HL-60 (cell line): ENCODE measurements around the gene SERPINA6.
"Not testable (repeated sequence)": the region's sequence is repeated elsewhere in the genome, so short reads cannot be mapped to it uniquely, and the experiment has no call there.

Source experiments
- DNase-seq, 2 experiments: peaks; one replicate each; pipeline ENCODE4 v3.0.0-alpha.2; 2010 to 2020; ENCODE audit warnings: low read depth in 1 of 2, low spot score in 1 of 2
- H3K27ac ChIP-seq: fragments of 250-450 bp; sonication (Bioruptor Pico); replicated peaks from 2 replicates; pipeline ENCODE4 v1.5.1; 2020; ENCODE audit warnings: mild to moderate bottlenecking, moderate library complexity
- H3K27me3 ChIP-seq: fragments of 250-450 bp; sonication (Bioruptor Pico); 2 replicates; pipeline ENCODE4 v1.5.1; 2021; ENCODE audit warnings: mild to moderate bottlenecking, moderate library complexity; ENCODE audit not compliant: insufficient read depth, poor library complexity, severe bottlenecking
- H3K4me3 ChIP-seq: replicated peaks from 2 replicates; pipeline ENCODE4 v1.5.1; 2011; ENCODE audit warnings: mild to moderate bottlenecking, control low read depth, low read length; ENCODE audit not compliant: insufficient read depth
- GABPA ChIP-seq: IDR thresholded peaks from 2 replicates; pipeline ENCODE4 v1.6.1; 2012; ENCODE audit warnings: low read depth
- POLR2AphosphoS5 ChIP-seq: IDR thresholded peaks from 2 replicates; pipeline ENCODE4 v1.6.1; 2012; ENCODE audit warnings: low read depth
- SPI1 ChIP-seq: IDR thresholded peaks from 2 replicates; pipeline ENCODE4 v1.6.1; 2012; ENCODE audit warnings: low read depth, mild to moderate bottlenecking, borderline replicate concordance
- TF ChIP-seq, protein P1 (sequence below): IDR thresholded peaks from 2 replicates; pipeline ENCODE4 v1.6.1; 2012; ENCODE audit warnings: low read depth; ENCODE audit not compliant: insufficient replicate concordance
- TF ChIP-seq, protein P2 (sequence below): IDR thresholded peaks from one replicate; pipeline ENCODE4 v1.5.1; 2011; ENCODE audit warnings: low read length, control low read depth, inconsistent platforms; ENCODE audit not compliant: insufficient read depth

SERPINA6 gene

DNA sequence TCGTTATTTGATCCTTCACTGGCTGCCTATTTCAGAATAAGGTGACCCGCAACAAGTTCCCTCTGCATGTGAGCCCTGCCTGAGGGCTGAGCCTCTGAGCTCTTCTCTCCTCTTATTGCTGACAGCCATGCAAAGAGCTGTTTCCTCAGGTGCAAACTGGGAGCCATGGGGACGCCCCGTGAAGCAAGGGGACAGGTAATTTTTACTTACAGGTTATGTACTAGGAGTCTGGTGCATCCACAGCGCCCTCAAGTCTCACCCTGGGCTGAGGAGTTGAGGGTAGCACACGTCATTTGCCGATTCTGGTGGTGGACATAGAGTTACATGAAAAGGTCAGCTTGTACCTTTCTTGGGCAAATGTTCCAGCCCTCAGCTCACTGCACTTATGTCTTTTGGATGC is 26.1 kb upstream of the SERPINA6 start:
- TF ChIP-seq, protein P1, sequence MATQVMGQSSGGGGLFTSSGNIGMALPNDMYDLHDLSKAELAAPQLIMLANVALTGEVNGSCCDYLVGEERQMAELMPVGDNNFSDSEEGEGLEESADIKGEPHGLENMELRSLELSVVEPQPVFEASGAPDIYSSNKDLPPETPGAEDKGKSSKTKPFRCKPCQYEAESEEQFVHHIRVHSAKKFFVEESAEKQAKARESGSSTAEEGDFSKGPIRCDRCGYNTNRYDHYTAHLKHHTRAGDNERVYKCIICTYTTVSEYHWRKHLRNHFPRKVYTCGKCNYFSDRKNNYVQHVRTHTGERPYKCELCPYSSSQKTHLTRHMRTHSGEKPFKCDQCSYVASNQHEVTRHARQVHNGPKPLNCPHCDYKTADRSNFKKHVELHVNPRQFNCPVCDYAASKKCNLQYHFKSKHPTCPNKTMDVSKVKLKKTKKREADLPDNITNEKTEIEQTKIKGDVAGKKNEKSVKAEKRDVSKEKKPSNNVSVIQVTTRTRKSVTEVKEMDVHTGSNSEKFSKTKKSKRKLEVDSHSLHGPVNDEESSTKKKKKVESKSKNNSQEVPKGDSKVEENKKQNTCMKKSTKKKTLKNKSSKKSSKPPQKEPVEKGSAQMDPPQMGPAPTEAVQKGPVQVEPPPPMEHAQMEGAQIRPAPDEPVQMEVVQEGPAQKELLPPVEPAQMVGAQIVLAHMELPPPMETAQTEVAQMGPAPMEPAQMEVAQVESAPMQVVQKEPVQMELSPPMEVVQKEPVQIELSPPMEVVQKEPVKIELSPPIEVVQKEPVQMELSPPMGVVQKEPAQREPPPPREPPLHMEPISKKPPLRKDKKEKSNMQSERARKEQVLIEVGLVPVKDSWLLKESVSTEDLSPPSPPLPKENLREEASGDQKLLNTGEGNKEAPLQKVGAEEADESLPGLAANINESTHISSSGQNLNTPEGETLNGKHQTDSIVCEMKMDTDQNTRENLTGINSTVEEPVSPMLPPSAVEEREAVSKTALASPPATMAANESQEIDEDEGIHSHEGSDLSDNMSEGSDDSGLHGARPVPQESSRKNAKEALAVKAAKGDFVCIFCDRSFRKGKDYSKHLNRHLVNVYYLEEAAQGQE = no peak
- TF ChIP-seq GABPA (no peak), SPI1 (no peak), POLR2AphosphoS5 (no peak)
- TF ChIP-seq, protein P2, sequence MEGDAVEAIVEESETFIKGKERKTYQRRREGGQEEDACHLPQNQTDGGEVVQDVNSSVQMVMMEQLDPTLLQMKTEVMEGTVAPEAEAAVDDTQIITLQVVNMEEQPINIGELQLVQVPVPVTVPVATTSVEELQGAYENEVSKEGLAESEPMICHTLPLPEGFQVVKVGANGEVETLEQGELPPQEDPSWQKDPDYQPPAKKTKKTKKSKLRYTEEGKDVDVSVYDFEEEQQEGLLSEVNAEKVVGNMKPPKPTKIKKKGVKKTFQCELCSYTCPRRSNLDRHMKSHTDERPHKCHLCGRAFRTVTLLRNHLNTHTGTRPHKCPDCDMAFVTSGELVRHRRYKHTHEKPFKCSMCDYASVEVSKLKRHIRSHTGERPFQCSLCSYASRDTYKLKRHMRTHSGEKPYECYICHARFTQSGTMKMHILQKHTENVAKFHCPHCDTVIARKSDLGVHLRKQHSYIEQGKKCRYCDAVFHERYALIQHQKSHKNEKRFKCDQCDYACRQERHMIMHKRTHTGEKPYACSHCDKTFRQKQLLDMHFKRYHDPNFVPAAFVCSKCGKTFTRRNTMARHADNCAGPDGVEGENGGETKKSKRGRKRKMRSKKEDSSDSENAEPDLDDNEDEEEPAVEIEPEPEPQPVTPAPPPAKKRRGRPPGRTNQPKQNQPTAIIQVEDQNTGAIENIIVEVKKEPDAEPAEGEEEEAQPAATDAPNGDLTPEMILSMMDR = no peak
- Histone ChIP-seq H3K27ac (no peak overlapping the region), H3K27me3 (no peaks in the 10 kb centered on the region), H3K4me3 (no peak overlapping the region)
- no peak for DNase-seq

DNA sequence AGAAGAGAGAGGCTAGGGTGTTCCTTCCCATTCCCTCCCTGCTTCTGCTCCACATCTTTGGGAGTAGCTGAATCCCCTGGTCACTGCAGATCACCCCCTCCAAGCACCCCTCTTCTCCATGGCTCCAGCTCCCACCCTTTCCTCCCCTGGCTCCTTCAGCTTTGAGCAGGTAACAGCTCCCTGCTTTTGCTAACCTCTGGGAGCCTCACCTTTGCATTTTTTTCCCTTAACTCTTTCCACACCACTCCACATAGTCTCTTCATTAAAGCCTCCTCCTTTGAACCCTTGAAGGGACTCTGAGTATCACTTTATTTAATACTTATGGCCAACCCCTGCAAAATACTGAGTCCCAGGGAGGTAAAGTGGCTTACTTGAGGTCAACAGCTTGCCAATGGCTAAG is 25.7 kb upstream of the SERPINA6 start:
- no peak overlapping the region for H3K27ac ChIP-seq
- DNase-seq = no peak
- TF ChIP-seq, protein P1 = no peak
- TF ChIP-seq, protein P2 = no peak
- TF ChIP-seq SPI1 (no peak), POLR2AphosphoS5 (no peak)
- no peaks in the 10 kb centered on the region for H3K27me3 ChIP-seq
- no peak overlapping the region for H3K4me3 ChIP-seq

DNA sequence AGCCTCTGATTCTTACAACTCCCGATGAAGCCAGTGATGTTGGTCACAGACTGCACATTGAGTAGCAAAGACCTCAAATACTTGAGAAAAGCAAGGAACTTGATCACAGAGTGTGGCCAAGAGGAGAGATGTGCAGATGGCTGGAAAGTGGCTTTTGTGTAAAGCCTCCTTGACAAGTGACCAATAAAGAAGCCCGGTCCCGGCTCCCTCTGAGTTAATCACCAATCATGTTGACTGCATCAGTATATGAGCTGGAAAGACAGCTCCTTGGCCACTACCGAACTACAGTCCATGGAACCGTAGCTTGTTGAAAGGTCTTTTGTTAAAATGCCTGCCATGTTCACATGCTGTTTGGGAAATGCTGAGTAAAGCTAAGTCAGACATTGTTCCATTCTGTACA is 23.7 kb upstream of the SERPINA6 start:
- no peak for DNase-seq
- no peak overlapping the region for H3K27ac ChIP-seq
- no peaks in the 10 kb centered on the region for H3K27me3 ChIP-seq
- no peak overlapping the region for H3K4me3 ChIP-seq
- TF ChIP-seq, protein P2 = no peak

DNA sequence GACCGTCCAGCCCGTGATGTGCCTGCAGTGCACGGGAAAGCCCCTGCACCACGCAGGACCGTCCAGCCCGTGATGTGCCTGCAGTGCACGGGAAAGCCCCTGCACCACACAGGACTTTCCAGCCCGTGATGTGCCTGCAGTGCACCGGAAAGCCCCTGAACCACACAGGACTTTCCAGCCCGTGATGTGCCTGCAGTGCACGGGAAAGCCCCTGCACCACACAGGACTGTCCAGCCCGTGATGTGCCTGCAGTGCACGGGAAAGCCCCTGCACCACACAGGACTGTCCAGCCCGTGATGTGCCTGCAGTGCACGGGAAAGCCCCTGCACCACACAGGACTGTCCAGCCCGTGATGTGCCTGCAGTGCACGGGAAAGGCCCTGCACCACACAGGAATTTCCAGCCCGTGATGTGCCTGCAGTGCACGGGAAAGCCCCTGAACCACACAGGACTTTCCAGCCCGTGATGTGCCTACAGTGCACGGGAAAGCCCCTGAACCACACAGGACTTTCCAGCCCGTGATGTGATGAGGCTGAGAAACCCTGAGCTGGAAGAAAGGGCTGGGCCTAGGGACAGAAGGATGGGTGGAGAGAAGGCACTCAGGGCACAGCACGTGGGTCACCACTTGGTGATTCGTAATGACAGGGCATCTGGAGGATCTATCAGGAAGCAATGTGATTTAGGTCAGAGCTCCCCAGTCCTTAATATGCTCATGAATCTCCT is 23.1 kb upstream of the SERPINA6 start:
- H3K27ac ChIP-seq, DNase-seq, H3K4me3 ChIP-seq, H3K27me3 ChIP-seq: not testable (repeated sequence)
